H9 (cell line): Measurements from ENCODE around the gene CFAP43. TPM values are rescaled to one million over a fixed set of nuclear protein-coding genes. Genes with fewer than 3 reads are reported as not detected.

Experiments
- DNase-seq: peaks from one replicate; pipeline ENCODE4 v3.0.0-alpha.2; 2017
- H2AFZ ChIP-seq: one replicate; pipeline ENCODE4 v1.6.1; 2013; ENCODE audit warnings: mild to moderate bottlenecking, low read length, control low read depth, moderate library complexity
- H2AK5ac ChIP-seq: 2 replicates; pipeline ENCODE4 v1.6.1; 2013; ENCODE audit warnings: low read length, control low read depth, mixed read lengths; ENCODE audit not compliant: insufficient read length
- H2BK120ac ChIP-seq: one replicate; pipeline ENCODE4 v1.6.1; 2013; ENCODE audit warnings: low read depth, mild to moderate bottlenecking, low read length, control low read depth, inconsistent platforms; ENCODE audit not compliant: poor library complexity, severe bottlenecking
- H2BK12ac ChIP-seq: 2 replicates; pipeline ENCODE4 v1.6.1; 2013; ENCODE audit warnings: low read length, control low read depth, mixed read lengths, low read depth; ENCODE audit not compliant: insufficient read length
- H2BK15ac ChIP-seq: 2 replicates; pipeline ENCODE4 v1.6.1; 2013; ENCODE audit warnings: low read depth, low read length, control low read depth
- H2BK20ac ChIP-seq: one replicate; pipeline ENCODE4 v1.6.1; 2013; ENCODE audit warnings: low read depth, mild to moderate bottlenecking, low read length, control low read depth, inconsistent platforms; ENCODE audit not compliant: poor library complexity, severe bottlenecking
- H2BK5ac ChIP-seq: 2 replicates; pipeline ENCODE4 v1.6.1; 2013; ENCODE audit warnings: low read length, control low read depth, mixed read lengths; ENCODE audit not compliant: insufficient read length
- H3K14ac ChIP-seq: 2 replicates; pipeline ENCODE4 v1.6.1; 2013; ENCODE audit warnings: low read length, control low read depth; ENCODE audit not compliant: insufficient read depth
- H3K18ac ChIP-seq: 2 replicates; pipeline ENCODE4 v1.6.1; 2013; ENCODE audit warnings: low read depth, mild to moderate bottlenecking, mixed read lengths, low read length, control low read depth; ENCODE audit not compliant: insufficient read length
- H3K23ac ChIP-seq: 2 replicates; pipeline ENCODE4 v1.6.1; 2013; ENCODE audit warnings: low read length, control low read depth, mixed read lengths, low read depth; ENCODE audit not compliant: insufficient read length
- H3K23me2 ChIP-seq: 2 replicates; pipeline ENCODE4 v1.6.1; 2013; ENCODE audit warnings: low read depth, mild to moderate bottlenecking, mixed read lengths, low read length, control low read depth; ENCODE audit not compliant: insufficient read length, poor library complexity, severe bottlenecking
- H3K27ac ChIP-seq: 2 replicates; pipeline ENCODE4 v1.5.1; 2013; ENCODE audit warnings: low read length, control low read depth, mixed read lengths, low read depth; ENCODE audit not compliant: insufficient read length
- H3K27me3 ChIP-seq: 2 replicates; pipeline ENCODE4 v1.6.1; 2013; ENCODE audit warnings: low read length, control low read depth, inconsistent platforms; ENCODE audit not compliant: insufficient read depth
- H3K4ac ChIP-seq: 2 replicates; pipeline ENCODE4 v1.6.1; 2013; ENCODE audit warnings: low read depth, mild to moderate bottlenecking, control low read depth, inconsistent platforms, low read length, moderate library complexity
- H3K4me1 ChIP-seq: 2 replicates; pipeline ENCODE4 v1.6.1; 2013; ENCODE audit warnings: low read length, control low read depth, inconsistent platforms; ENCODE audit not compliant: insufficient read depth
- H3K4me2 ChIP-seq: 2 replicates; pipeline ENCODE4 v1.6.1; 2013; ENCODE audit warnings: low read length, control low read depth, mixed read lengths; ENCODE audit not compliant: insufficient read length, insufficient read depth
- H3K56ac ChIP-seq: 2 replicates; pipeline ENCODE4 v1.6.1; 2013; ENCODE audit warnings: low read depth, mild to moderate bottlenecking, mixed read lengths, low read length, control low read depth; ENCODE audit not compliant: insufficient read length
- H3K79me1 ChIP-seq: 2 replicates; pipeline ENCODE4 v1.6.1; 2013; ENCODE audit warnings: low read depth, mild to moderate bottlenecking, moderate library complexity, low read length, control low read depth, inconsistent platforms; ENCODE audit not compliant: insufficient read depth, poor library complexity, severe bottlenecking
- H3K79me2 ChIP-seq: 2 replicates; pipeline ENCODE4 v1.6.1; 2013; ENCODE audit warnings: low read length, control low read depth, inconsistent platforms; ENCODE audit not compliant: insufficient read depth
- H3K9ac ChIP-seq: 2 replicates; pipeline ENCODE4 v1.6.1; 2013; ENCODE audit warnings: low read length, control low read depth, mixed read lengths; ENCODE audit not compliant: insufficient read length; ENCODE audit errors: extremely low read depth
- H3K9me3 ChIP-seq: one replicate; pipeline ENCODE4 v1.6.1; 2013; ENCODE audit warnings: low read depth, low read length, inconsistent platforms; ENCODE audit not compliant: control insufficient read depth
- H3T11ph ChIP-seq: one replicate; pipeline ENCODE4 v1.6.1; 2013; ENCODE audit warnings: mild to moderate bottlenecking, low read length, control low read depth, inconsistent platforms
- H4K20me1 ChIP-seq: one replicate; pipeline ENCODE4 v1.6.1; 2013; ENCODE audit not compliant: control insufficient read depth, insufficient read length, insufficient read depth
- H4K5ac ChIP-seq: 2 replicates; pipeline ENCODE4 v1.6.1; 2013; ENCODE audit warnings: low read depth, mild to moderate bottlenecking, mixed read lengths, low read length, control low read depth; ENCODE audit not compliant: insufficient read length
- H4K8ac ChIP-seq: replicated peaks from 2 replicates; pipeline ENCODE4 v1.6.1; 2013; ENCODE audit warnings: low read length, control low read depth, mixed read lengths, low read depth; ENCODE audit not compliant: insufficient read length
- H4K91ac ChIP-seq: 2 replicates; pipeline ENCODE4 v1.6.1; 2013; ENCODE audit warnings: low read depth, mild to moderate bottlenecking, moderate library complexity, mixed read lengths, low read length, control low read depth; ENCODE audit not compliant: insufficient read length
- H3K27ac Mint-ChIP-seq, 3 experiments: 2 replicates in 2 of 3; 3 replicates in 1 of 3; pipeline ENCODE4 v1.8.0; 2020 to 2021; ENCODE audit warnings: mixed read lengths in 3 of 3, mild to moderate bottlenecking in 1 of 3, moderate library complexity in 1 of 3
- H3K27me3 Mint-ChIP-seq: 2 replicates; pipeline ENCODE4 v1.8.0; 2021; ENCODE audit warnings: low read depth, mild to moderate bottlenecking, moderate library complexity, mixed read lengths
- H3K36me3 Mint-ChIP-seq, 3 experiments: 2 replicates in 2 of 3; 3 replicates in 1 of 3; pipeline ENCODE4 v1.8.0; 2020 to 2021; ENCODE audit warnings: low read depth in 3 of 3, mixed read lengths in 3 of 3; ENCODE audit not compliant: insufficient read depth in 1 of 3
- H3K4me1 Mint-ChIP-seq, 2 experiments: 2 replicates each; pipeline ENCODE4 v1.8.0; 2020; ENCODE audit warnings: mixed read lengths in 2 of 2
- H3K4me3 Mint-ChIP-seq, 2 experiments: 2 replicates in 1 of 2; 3 replicates in 1 of 2; pipeline ENCODE4 v1.8.0; 2020 to 2021; ENCODE audit warnings: mild to moderate bottlenecking in 2 of 2, mixed read lengths in 2 of 2, moderate library complexity in 1 of 2
- H3K9me3 Mint-ChIP-seq, 2 experiments: 2 replicates in 1 of 2; 3 replicates in 1 of 2; pipeline ENCODE4 v1.8.0; 2020; ENCODE audit warnings: mild to moderate bottlenecking in 2 of 2, mixed read lengths in 2 of 2, moderate library complexity in 1 of 2
- CTCF ChIP-seq: fragments of 200-600 bp; sonication (generic); conservative IDR thresholded peaks from 3 replicates; pipeline ENCODE4 v1.8.0; 2021; ENCODE audit warnings: antibody characterized with exemption, mild to moderate bottlenecking
- WGBS: extraction: QIAGEN DNeasy Blood & Tissue Kit; methylation state at CpG from one replicate; pipeline ENCODE4 v1.1.7; 2013; ENCODE audit warnings: missing lambda C conversion rate, low lambda C conversion rate, mixed read lengths; ENCODE audit not compliant: insufficient read length; ENCODE audit errors: extremely low coverage; 5-methylcytosine and 5-hydroxymethylcytosine counted together
- total RNA-seq: library from RNA; stranded (reverse); gene quantifications from 2 replicates; pipeline ENCODE4 v1.2.1, GENCODE V29; 2021

Gene CFAP43
- total RNA-seq, 1 experiment from 2014 or later, result 0.26 TPM

GRCh38 chr10:104259456-104259855 lies 27.3 kb upstream of the CFAP43 start:
- H4K5ac ChIP-seq, result no peak overlapping the region
- H2BK15ac ChIP-seq, result no peak overlapping the region
- no peak overlapping the region for H3K56ac ChIP-seq
- no peak overlapping the region for H3K4me2 ChIP-seq
- no peaks in the 10 kb centered on the region for H4K20me1 ChIP-seq
- no peak overlapping the region for H2BK5ac ChIP-seq
- DNase-seq, result no peak
- no peak overlapping the region for H3K18ac ChIP-seq
- Mint-ChIP-seq H3K36me3 (peaks cover 1 to 61% (median 11%) of the 10 kb centered on the region in 3 experiments; a peak in 4 of 7 replicates), H3K4me3 (no peak overlapping the region), H3K4me1 (peaks cover 12 to 31% of the 10 kb centered on the region in 2 experiments), H3K27me3 (peaks cover 1% of the 10 kb centered on the region; the same call in 1 of the 2 replicates), H3K9me3 (no peaks in the 10 kb centered on the region), H3K27ac (no peak overlapping the region)
- H3K79me2 ChIP-seq, result no peaks in the 10 kb centered on the region; the same call in 1 of the 2 replicates
- WGBS, result no CpG with 5 or more reads among the region's 3 CpGs
- H3K9me3 ChIP-seq, result no peaks in the 10 kb centered on the region
- H2BK12ac ChIP-seq, result no peak overlapping the region
- no peak overlapping the region for H4K8ac ChIP-seq
- no peak overlapping the region for H3K23ac ChIP-seq
- no peak overlapping the region for H3K9ac ChIP-seq
- no peak overlapping the region for H2BK20ac ChIP-seq
- no peak overlapping the region for H3K4ac ChIP-seq
- H2BK120ac ChIP-seq, result no peak overlapping the region
- no peak overlapping the region for H3T11ph ChIP-seq
- H2AFZ ChIP-seq, result no peak overlapping the region
- H3K27me3 ChIP-seq, result no peaks in the 10 kb centered on the region
- no peaks in the 10 kb centered on the region for H3K79me1 ChIP-seq
- H3K4me1 ChIP-seq, result 0 out of 2 replicates have a peak, but pooled peaks cover 3% of the 10 kb centered on the region
- no peak for TF ChIP-seq CTCF
- no peak overlapping the region for H4K91ac ChIP-seq
- peaks cover 8% of the 10 kb centered on the region for H3K23me2 ChIP-seq
- H3K14ac ChIP-seq, result no peak overlapping the region
- no peak overlapping the region for H3K27ac ChIP-seq
- H2AK5ac ChIP-seq, result no peak overlapping the region
